K562 (cell line): ENCODE measurements around the gene CTNNA3. TPM values are rescaled to one million over a fixed set of nuclear protein-coding genes. Genes with fewer than 3 reads are reported as not detected.

Experiments used
- ATAC-seq: fragments of 200-7000 bp; cut with Tn5 transposase; 3 replicates; pipeline ENCODE4 v1.9.1; 2020; ENCODE audit warnings: moderate library complexity
- BruUV-seq: library from RNA; stranded (reverse); fragments of 400-500 nt; replicated peaks from 2 replicates; lab custom pipeline; 2021; lab: Mats Ljungman, UMichigan
- CTCF ChIA-PET: fragments of 300-600 bp; formaldehyde crosslinking; extraction: SDS; loops from one replicate; lab custom pipeline; 2021; ENCODE audit warnings: low intra/inter-chr PET ratio; lab: Yijun Ruan, JAX
- POLR2A ChIA-PET: fragments of 300-600, 350-650 bp; sonication (Branson Sonifier 250); formaldehyde crosslinking; extraction: SDS; loops from one replicate; lab custom pipeline; 2021; ENCODE audit warnings: antibody characterized with exemption, inconsistent platforms; lab: Yijun Ruan, JAX
- DNase-seq, 4 experiments: peaks; one replicate each; pipeline versions ENCODE4 v3.0.0 to v3.0.0-alpha.2; 2011 to 2018; ENCODE audit warnings: low spot score in 3 of 4, mixed read lengths in 3 of 4; ENCODE audit errors: extremely low read depth in 1 of 4
- FAIRE-seq: peaks from 2 replicates; lab custom pipeline; 2011; peaks lifted over from hg19 to GRCh38; lab: Jason Lieb, UNC
- H2AFZ ChIP-seq: 2 replicates; pipeline ENCODE4 v1.6.0; 2011; ENCODE audit warnings: low read depth, low read length, control low read depth, inconsistent platforms
- H3K27ac ChIP-seq: fragments of 200-600 bp; 3 replicates; pipeline ENCODE4 v1.8.0; 2011; ENCODE audit warnings: low read depth, mild to moderate bottlenecking, control low read depth, inconsistent platforms, low read length, moderate library complexity, mixed read lengths; ENCODE audit errors: extremely low read depth
- H3K27me3 ChIP-seq, 2 experiments: fragments of 300-600 bp in 1 of 2; 2 replicates in 1 of 2; 3 replicates in 1 of 2; pipeline versions ENCODE4 v1.6.0 to v1.8.0; 2011; ENCODE audit warnings: inconsistent platforms in 2 of 2, low read length in 2 of 2, mild to moderate bottlenecking in 1 of 2, mixed read lengths in 1 of 2, moderate library complexity in 1 of 2; ENCODE audit not compliant: control insufficient read depth in 2 of 2, insufficient read depth in 2 of 2
- H3K36me3 ChIP-seq: fragments of 300-600 bp; 3 replicates; pipeline ENCODE4 v1.8.0; 2011; ENCODE audit warnings: mild to moderate bottlenecking, low read length, inconsistent platforms; ENCODE audit not compliant: control insufficient read depth, insufficient read depth
- H3K4me1 ChIP-seq, 2 experiments: fragments of 200-600 bp in 1 of 2; replicated peaks in 1 of 2; 2 replicates in 1 of 2; 3 replicates in 1 of 2; pipeline versions ENCODE4 v1.5.1 to v1.8.0; 2011; ENCODE audit warnings: inconsistent platforms in 2 of 2, low read length in 2 of 2, mild to moderate bottlenecking in 1 of 2, mixed read lengths in 1 of 2, moderate library complexity in 1 of 2; ENCODE audit not compliant: control insufficient read depth in 2 of 2, insufficient read depth in 2 of 2
- H3K4me2 ChIP-seq: 2 replicates; pipeline ENCODE4 v1.6.1; 2011; ENCODE audit warnings: low read length, control low read depth, inconsistent platforms, mixed read lengths; ENCODE audit not compliant: insufficient read depth
- H3K4me3 ChIP-seq: fragments of 200-600 bp; sonication (generic), shearing (Covaris generic); 2 replicates; pipeline ENCODE4 v1.5.1; 2016; ENCODE audit warnings: control low read depth, inconsistent platforms
- H3K79me2 ChIP-seq: fragments of 200-600 bp; 3 replicates; pipeline ENCODE4 v1.8.0; 2011; ENCODE audit warnings: low read length, inconsistent platforms; ENCODE audit not compliant: control insufficient read depth, insufficient read depth
- H3K9ac ChIP-seq, 2 experiments: 2 replicates each; pipeline versions ENCODE4 v1.6.0 to v1.6.1; 2011; ENCODE audit warnings: low read depth in 2 of 2, low read length in 2 of 2, control low read depth in 1 of 2, inconsistent platforms in 1 of 2, mild to moderate bottlenecking in 1 of 2, mixed read lengths in 1 of 2; ENCODE audit not compliant: insufficient read depth in 1 of 2
- H3K9me1 ChIP-seq: one replicate; pipeline ENCODE4 v1.6.0; 2011; ENCODE audit warnings: inconsistent platforms, mild to moderate bottlenecking, low read length, moderate library complexity; ENCODE audit not compliant: control insufficient read depth, insufficient read depth
- H3K9me3 ChIP-seq: replicated peaks from 2 replicates; pipeline ENCODE4 v1.5.1; 2011; ENCODE audit warnings: low read depth, low read length, inconsistent platforms; ENCODE audit not compliant: control insufficient read depth, insufficient read depth
- H4K20me1 ChIP-seq: replicated peaks from 2 replicates; pipeline ENCODE4 v1.6.1; 2011; ENCODE audit warnings: low read length, inconsistent platforms, mixed read lengths; ENCODE audit not compliant: control insufficient read depth, insufficient read depth
- BRD4 ChIP-seq: fragments of 200-600 bp; sonication (generic); IDR thresholded peaks from 2 replicates; pipeline ENCODE4 v1.6.1; 2017; ENCODE audit warnings: inconsistent platforms
- CCAR2 ChIP-seq: fragments of 200-400 bp; formaldehyde crosslinking; IDR thresholded peaks from 2 replicates; pipeline ENCODE4 v1.6.1; 2017; ENCODE audit warnings: mild to moderate bottlenecking, low read depth, low read length
- CHCHD3 ChIP-seq: fragments of 250-450 bp; sonication (Bioruptor Pico); IDR thresholded peaks from 2 replicates; pipeline ENCODE4 v2.1.2; 2022; ENCODE audit warnings: mild to moderate bottlenecking
- CREB1 ChIP-seq, 2 experiments: sonication (generic) in 1 of 2; formaldehyde crosslinking in 1 of 2; IDR thresholded peaks; 2 replicates each; pipeline versions ENCODE4 v1.6.1 to v1.8.0; 2012 to 2022; ENCODE audit warnings: inconsistent platforms in 1 of 2, mild to moderate bottlenecking in 1 of 2, missing genetic modification reagents in 1 of 2, moderate library complexity in 1 of 2
- CREBBP ChIP-seq: IDR thresholded peaks from one replicate; pipeline ENCODE4 v1.6.1; 2012; ENCODE audit warnings: low read depth, mild to moderate bottlenecking, control low read depth, inconsistent platforms, low read length
- ELF2 ChIP-seq: fragments of 250-450 bp; sonication (Bioruptor Pico); IDR thresholded peaks from 2 replicates; pipeline ENCODE4 v1.5.0; 2021; ENCODE audit warnings: mild to moderate bottlenecking
- HNRNPLL ChIP-seq: fragments of 200-400 bp; formaldehyde crosslinking; IDR thresholded peaks from 2 replicates; pipeline ENCODE4 v1.6.1; 2017; ENCODE audit warnings: low read length, low read depth, mild to moderate bottlenecking; ENCODE audit not compliant: poor library complexity, severe bottlenecking
- MTA1 ChIP-seq: fragments of 450-650 bp; IDR thresholded peaks from 2 replicates; pipeline ENCODE4 v1.6.1; 2017; ENCODE audit warnings: borderline replicate concordance
- SREBF2 ChIP-seq: sonication (generic); formaldehyde crosslinking; IDR thresholded peaks from 2 replicates; pipeline ENCODE4 v1.4.0; 2020; ENCODE audit warnings: mild to moderate bottlenecking, missing genetic modification reagents
- ZBTB34 ChIP-seq: fragments of 250-450 bp; sonication (Bioruptor Pico); IDR thresholded peaks from 2 replicates; pipeline ENCODE4 v1.8.0; 2021; ENCODE audit warnings: mild to moderate bottlenecking, moderate library complexity
- ZFP91 ChIP-seq: sonication (generic); formaldehyde crosslinking; IDR thresholded peaks from 2 replicates; pipeline ENCODE4 v1.8.0; 2022; ENCODE audit warnings: mild to moderate bottlenecking, missing genetic modification reagents
- WGBS: fragments of 100-300 bp; shearing (Covaris generic); methylation state at CpG from one replicate; pipeline ENCODE4 v1.1.6; 2016; ENCODE audit warnings: low coverage, mixed read lengths; ENCODE audit not compliant: insufficient coverage; ENCODE audit errors: missing lambda C conversion rate; 5-methylcytosine and 5-hydroxymethylcytosine counted together
- in situ Hi-C: fragments of 300-500 bp; cut with MboI; formaldehyde crosslinking; loops from 4 replicates; pipeline ENCODE4 v1.15.0; 2018; ENCODE audit warnings: inconsistent platforms, mixed read lengths
- intact Hi-C: fragments of 100-400 bp; cut with micrococcal nuclease; formaldehyde crosslinking; loops from 2 replicates; pipeline ENCODE4 v1.14.2; 2022
- polyA plus RNA-seq, 8 experiments: library from polyadenylated mRNA; depleted of rRNA in 4 of 8; stranded (reverse) in 5 of 8; unstranded in 3 of 8; fragments of >200 nt; fragmentation: Nextera tagmentation in 2 of 8; fragmentation: Illumina TruSeq in 1 of 8; extraction: Ambion mirVana in 2 of 8; extraction: Trizol in 1 of 8; gene quantifications; 2 replicates each; pipeline versions ENCODE4 v1.2.1 to v1.2.3, GENCODE V29; 2011 to 2014; ENCODE audit warnings: inconsistent platforms in 1 of 8, missing spikeins in 1 of 8
- total RNA-seq, 7 experiments: library from RNA; depleted of rRNA in 6 of 7; stranded (reverse); fragments of >200 nt in 6 of 7; fragmentation: Illumina TruSeq in 2 of 7; extraction: Trizol in 2 of 7; gene quantifications; 2 replicates each; pipeline versions ENCODE4 v1.2.1 to v1.2.3, GENCODE V29; 2011 to 2021; ENCODE audit warnings: low replicate concordance in 1 of 7
- TF ChIP-seq, protein P1 (sequence below): fragments of 200-400 bp; formaldehyde crosslinking; IDR thresholded peaks from 2 replicates; pipeline ENCODE4 v1.6.1; 2017; ENCODE audit warnings: mild to moderate bottlenecking, low read depth, low read length, moderate library complexity
- TF ChIP-seq, protein P2 (sequence below): sonication (generic); formaldehyde crosslinking; IDR thresholded peaks from 2 replicates; pipeline ENCODE4 v1.8.1; 2023; ENCODE audit warnings: mild to moderate bottlenecking, missing genetic modification reagents

CTNNA3 gene
- total and polyA plus RNA-seq, 9 of the 15 experiments (the other 6 are each of a cell fraction or from before 2014, with no cell fraction given) = 0.04 TPM; not detected in 8

DNA sequence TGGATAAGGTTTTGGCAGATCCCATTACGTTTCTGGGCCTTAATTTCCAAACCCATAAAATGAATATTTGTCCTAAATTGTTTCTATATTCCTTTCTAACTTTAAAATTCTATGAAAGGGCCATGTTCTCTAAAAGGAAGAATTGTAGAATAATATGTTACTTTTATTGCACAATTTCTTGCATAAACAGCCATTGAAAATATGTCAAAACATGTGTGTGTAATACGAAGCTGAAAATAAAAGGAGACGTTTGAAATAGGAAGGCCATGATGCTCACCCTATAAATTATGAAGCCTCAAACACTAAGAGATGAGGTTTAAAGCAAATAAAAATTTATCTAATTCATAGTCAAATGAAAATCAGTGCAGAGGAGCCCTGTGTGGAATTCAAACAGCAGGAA is 915.2 kb downstream of the CTNNA3 start (continued):
- TF ChIP-seq HNRNPLL = no peak
- TF ChIP-seq CCAR2 = no peak
- TF ChIP-seq CREB1 (IDR thresholded peaks at IDR 0.05) = no peak
- TF ChIP-seq CREB1 (CRISPR knock-in tag; IDR thresholded peaks at IDR 0.05) = no peak
- no peak for TF ChIP-seq CREBBP

DNA sequence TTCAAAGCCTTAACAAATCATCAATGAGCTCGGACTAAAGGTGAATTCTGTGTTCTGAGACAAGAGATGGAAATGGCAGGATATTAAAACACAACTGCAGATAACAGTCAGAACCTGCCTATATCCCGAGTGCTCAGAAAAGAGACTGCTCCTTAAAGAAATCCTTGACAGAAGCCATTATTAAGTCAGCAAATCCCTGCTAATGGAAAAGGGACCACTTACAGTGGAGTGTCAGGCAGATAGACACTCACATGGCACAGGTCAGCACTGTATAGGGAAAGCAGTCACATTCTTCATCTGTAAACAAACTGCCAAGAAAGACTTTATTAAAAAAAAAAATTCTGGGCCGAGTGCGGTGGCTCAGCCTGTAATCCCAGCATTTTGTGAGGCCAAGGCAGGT is 917.6 kb downstream of the CTNNA3 start:
- in situ Hi-C loops = no loop called here

More for the DNA sequence above, 917.6 kb downstream of the CTNNA3 start:
- no peak for DNase-seq
- Histone ChIP-seq H3K27ac (no peak overlapping the region), H4K20me1 (no peaks in the 10 kb centered on the region), H3K9ac (no peak overlapping the region), H2AFZ (no peak overlapping the region), H3K4me2 (no peak overlapping the region), H3K36me3 (no peaks in the 10 kb centered on the region), H3K9me1 (no peaks in the 10 kb centered on the region), H3K9me3 (peaks cover under 1% of the 10 kb centered on the region; the same call in 1 of the 2 replicates), H3K27me3 (no peaks in the 10 kb centered on the region), H3K4me1 (no peaks in the 10 kb centered on the region), H3K79me2 (no peaks in the 10 kb centered on the region), H3K4me3 (no peak overlapping the region)
- WGBS = 3% methylated on average over 4 of the region's 4 CpGs
- POLR2A ChIA-PET = no interaction called here
- no peak for ATAC-seq
- intact Hi-C loops = no loop called here
- TF ChIP-seq, protein P1, sequence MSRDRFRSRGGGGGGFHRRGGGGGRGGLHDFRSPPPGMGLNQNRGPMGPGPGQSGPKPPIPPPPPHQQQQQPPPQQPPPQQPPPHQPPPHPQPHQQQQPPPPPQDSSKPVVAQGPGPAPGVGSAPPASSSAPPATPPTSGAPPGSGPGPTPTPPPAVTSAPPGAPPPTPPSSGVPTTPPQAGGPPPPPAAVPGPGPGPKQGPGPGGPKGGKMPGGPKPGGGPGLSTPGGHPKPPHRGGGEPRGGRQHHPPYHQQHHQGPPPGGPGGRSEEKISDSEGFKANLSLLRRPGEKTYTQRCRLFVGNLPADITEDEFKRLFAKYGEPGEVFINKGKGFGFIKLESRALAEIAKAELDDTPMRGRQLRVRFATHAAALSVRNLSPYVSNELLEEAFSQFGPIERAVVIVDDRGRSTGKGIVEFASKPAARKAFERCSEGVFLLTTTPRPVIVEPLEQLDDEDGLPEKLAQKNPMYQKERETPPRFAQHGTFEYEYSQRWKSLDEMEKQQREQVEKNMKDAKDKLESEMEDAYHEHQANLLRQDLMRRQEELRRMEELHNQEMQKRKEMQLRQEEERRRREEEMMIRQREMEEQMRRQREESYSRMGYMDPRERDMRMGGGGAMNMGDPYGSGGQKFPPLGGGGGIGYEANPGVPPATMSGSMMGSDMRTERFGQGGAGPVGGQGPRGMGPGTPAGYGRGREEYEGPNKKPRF = no peak
- TF ChIP-seq MTA1 (no peak), ELF2 (no peak), CHCHD3 (CRISPR knock-in tag) (no peak), CCAR2 (no peak), BRD4 (no peak), ZBTB34 (CRISPR knock-in tag) (no peak), ZFP91 (CRISPR knock-in tag) (no peak), SREBF2 (CRISPR knock-in tag) (no peak)
- TF ChIP-seq, protein P2, sequence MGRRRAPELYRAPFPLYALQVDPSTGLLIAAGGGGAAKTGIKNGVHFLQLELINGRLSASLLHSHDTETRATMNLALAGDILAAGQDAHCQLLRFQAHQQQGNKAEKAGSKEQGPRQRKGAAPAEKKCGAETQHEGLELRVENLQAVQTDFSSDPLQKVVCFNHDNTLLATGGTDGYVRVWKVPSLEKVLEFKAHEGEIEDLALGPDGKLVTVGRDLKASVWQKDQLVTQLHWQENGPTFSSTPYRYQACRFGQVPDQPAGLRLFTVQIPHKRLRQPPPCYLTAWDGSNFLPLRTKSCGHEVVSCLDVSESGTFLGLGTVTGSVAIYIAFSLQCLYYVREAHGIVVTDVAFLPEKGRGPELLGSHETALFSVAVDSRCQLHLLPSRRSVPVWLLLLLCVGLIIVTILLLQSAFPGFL (CRISPR knock-in tag) = no peak
- no TSS peak for BruUV-seq
- no peak for FAIRE-seq
- CTCF ChIA-PET = no interaction called here
